HG03342 (cell line): ENCODE results near the gene WNT2B.

Experiments
- ATAC-seq: cut with Tn5 transposase; IDR thresholded peaks from one replicate; pipeline ENCODE4 v1.9.1; 2021; ENCODE audit warnings: mild to moderate bottlenecking, moderate library complexity; ENCODE audit not compliant: unreplicated experiment

The WNT2B gene

GRCh38 chr1:112524986-112525385, 16.2 kb downstream of the WNT2B start:
- ATAC-seq, result no peak

DNA sequence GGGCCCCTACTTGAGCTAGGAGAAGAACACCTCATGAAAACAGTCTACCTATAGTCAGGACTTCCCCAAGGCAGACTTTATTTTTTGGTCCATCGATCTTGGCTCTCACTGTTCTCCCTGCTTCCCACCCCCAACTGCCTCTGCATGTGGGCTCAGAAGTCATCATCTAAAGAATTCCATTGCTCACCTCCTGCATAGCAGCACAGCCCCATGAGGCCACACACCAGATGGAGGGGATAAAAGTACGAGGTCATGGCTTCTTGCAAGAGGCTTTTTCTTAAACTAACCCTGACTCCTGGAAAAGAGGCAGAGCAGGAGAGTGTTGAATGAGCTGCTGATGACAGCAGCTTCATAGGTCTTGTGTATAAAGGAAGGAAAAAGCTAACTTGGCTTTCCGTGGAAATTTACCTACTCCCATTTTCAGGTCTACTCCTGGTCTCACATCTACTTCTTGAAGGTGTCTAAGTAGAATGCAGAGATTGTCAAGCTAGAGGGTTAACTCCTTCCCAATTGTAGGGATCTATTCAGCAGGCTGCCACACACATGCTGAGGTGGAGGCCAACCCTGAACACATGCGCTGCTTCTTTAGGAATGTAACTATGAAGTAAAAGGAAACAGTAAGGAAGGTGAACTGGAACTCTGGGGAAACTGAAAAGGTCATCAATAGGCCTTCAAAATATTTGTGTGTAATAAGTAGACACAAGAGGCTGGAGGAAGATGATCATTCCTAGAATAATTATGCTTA, 18.7 kb downstream of the WNT2B start:
- no peak for ATAC-seq

GRCh38 chr1:112528076-112528475, 19.3 kb downstream of the WNT2B start:
- ATAC-seq, result no peak

DNA sequence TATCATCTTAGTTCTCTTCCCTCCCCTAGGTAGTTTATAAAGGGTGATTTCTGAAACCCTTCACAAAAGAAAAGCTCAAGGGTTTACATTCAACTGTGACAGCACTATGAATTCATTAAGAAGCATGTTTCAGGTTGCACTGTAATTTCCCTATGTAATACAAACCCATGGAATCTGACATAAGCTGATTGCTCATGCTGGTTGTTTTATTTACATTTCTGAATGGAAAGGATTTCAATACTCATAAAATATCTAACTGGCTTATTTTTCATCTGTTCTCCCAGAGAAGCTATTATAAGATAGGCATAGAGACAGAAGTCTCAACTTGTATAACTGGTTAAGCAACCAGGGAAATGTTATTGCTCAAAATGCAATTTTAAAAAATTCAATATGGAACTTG, 20.5 kb downstream of the WNT2B start:
- no peak for ATAC-seq

DNA sequence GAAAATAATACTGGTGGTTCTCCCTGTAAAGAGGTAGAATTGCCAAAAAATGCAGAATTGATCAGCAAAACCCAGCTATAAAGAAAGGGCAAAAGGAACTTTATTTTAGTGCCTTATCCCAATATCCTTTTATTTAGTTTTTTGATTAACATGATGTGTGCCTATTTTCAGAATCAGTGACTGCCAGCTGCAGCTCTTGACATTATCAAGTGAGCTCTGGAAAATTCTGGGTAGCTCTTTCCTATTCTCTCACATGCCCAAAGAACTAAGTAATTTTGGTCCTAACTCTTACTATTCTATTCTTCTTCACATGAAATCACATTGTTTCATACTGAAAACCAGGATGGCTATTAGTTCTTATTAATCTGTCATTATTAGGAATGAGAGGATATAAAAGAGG, 22.1 kb downstream of the WNT2B start:
- no peak for ATAC-seq

DNA sequence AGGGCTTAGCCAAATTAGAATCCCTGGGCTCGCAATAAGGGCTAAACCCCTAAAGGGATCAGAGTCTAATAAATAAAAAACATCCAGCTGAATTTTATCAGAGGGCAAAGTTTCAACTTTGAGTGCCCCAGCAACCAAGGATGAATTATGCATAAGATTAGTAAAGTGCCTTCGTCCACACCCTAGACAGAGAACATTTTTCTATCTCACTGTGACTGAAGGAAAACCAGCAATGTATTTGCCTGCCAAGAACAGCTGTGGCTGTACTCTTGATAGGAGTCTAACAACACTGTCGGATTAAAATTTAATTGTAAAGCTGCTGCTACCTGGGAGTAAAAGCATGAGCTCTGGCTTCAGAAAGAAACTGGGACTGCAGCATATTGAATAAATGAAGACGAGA, 23.3 kb downstream of the WNT2B start:
- ATAC-seq, result no peak

DNA sequence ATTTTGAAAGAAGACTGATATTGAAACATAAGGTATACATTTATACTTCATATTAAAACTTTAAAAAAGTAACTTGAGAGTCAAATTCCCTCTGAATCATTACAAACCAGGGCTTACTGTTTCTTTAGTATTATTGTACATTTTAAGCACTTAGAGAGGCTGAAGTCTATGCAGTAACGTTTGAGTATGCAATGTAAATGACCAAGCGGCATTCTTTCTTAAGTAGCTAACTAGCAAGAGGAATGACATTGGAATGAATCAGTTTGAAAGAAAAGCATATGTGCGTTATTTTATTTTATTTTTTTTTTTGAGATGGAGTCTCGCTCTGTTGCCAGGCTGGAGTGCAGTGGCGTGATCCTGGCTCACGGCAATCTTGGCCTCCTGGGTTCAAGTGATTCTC, 24.3 kb downstream of the WNT2B start:
- no peak for ATAC-seq

DNA sequence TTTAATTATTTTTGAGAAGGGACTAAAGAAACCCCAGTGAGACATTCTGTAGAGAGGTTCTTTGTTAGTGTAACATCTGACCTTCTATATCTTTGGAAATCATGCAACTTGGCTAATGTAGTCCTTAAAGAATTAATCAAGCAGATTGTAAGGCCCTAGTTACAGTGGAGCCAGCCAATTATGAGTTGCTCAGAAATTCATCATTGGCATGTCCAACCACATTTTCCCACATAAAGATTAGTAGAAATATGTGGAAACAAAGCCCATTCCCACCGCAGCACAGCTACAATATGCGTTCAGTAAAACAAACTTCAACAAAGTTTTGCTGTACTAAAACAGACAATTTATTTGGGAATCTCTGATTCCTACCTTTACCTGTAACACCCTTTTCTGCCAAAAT, 27.8 kb downstream of the WNT2B start:
- no peak for ATAC-seq

- no peak for ATAC-seq
Observed at GRCh38 chr1:112537456-112537855, 28.7 kb downstream of the WNT2B start.

- ATAC-seq, result no peak
Observed at GRCh38 chr1:112538883-112539282, 30.1 kb downstream of the WNT2B start.

DNA sequence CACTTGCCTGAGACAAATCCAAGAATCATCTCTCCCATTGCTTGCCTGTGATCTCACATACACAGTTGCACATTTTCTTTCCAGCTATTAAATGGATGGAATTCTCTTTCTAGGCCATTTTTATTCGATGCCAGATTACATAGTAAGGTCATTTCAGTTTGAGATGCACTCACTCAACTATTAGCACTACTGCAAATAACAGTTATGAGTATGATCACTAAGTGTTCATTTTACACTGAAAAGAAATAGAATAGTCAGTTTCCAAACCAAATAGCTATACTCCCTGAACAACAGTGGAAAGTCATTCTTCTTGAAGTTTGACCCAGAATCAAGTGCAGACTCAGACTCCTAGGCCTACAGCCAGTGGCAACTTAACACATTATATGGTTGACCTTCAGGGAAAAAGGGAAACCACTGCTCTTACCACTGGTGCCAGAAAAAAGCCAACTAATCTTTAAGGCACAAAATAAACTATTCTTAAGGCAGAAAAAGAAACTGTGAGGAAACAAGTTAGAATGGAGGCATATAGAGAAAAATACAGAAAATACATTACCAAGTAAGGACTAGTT, 31.5 kb downstream of the WNT2B start:
- ATAC-seq, result no peak

DNA sequence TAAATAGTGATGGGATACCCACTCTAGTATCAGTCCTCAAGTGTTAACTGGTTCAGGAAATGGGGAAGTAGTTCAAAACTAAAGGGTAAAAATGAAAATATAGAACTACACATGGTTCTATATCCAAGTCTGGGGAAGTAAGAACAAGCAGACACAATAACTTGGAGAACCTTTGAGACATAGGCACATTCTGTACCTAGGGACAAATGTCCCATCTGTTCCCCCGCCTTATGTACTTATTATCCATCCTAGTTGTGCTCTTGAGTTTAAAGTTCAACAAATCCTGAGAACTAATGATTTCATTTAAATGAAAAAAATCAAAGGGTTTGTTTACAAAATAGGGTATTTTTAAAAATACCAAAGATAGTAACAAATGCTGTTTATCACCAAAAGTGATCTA, 32.5 kb downstream of the WNT2B start:
- no peak for ATAC-seq

DNA sequence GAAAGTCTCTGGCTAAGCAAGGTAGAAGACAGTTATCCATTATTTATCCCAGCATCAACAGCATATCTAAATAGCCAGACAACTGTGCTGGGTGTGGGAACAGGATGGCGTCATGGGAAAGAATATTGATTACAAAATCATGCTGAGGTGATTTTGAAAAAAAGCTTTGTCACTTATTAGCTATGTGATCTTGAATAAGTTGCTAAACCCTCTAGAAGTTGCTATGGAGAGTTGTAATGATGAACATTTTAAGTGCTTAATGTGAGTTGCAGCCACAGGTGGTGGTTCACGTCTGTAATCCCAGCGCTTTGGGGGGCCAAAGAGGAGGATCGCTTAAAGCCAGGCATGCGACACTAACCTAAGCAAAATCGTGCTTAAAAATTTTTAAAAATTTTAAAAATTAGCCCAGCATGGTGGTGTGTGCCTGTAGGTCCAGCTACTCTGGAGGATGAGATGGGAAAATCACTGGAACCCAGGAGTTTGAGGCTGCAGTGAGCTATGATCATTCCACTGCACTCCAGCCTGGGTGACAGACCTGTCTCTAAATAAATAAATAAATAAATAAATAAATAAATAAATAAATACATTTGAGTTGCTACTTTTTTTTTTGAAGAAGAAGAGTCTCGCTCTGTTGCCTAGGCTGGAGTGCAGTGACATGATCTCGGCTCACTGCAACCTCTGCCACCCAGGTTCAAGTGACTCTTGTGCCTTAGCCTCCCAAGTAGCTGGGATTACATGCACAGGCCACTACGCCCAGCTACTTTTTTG, 33.6 kb downstream of the WNT2B start:
- ATAC-seq, result no peak

DNA sequence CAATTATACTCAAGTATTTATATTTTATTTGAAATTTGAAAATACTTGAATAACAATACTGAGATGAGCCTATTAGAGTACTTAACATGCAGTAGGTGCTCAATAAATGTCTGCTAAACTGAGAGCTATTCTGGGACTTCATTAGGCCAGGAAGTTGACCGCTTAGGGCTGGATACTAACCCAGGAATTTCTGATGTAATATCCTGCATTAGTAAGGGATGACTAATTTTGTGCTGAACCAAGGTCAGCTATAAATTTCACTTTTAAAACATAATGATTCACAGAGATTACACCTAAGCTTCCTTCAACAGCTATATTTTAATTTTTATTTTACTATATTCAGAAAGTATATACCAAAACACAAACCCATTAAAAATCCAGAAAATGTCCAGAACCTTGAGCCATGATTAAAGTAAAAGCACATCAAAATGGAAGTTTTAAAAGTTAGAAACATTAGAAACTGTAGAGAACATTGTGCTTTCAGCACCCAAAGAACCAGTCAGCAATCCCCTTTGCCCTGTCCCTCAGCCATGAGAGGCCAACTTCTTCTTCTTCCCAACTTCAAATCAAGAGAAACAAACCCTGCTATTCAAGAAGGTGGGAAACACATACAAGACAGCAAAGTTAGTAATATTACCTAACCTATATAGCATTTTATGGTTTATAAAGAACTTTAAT, 35.4 kb downstream of the WNT2B start:
- ATAC-seq, result no peak

GRCh38 chr1:112544751-112545150, 36.0 kb downstream of the WNT2B start:
- ATAC-seq, result no peak

- no peak for ATAC-seq
Observed at GRCh38 chr1:112546076-112546475, 37.3 kb downstream of the WNT2B start.

DNA sequence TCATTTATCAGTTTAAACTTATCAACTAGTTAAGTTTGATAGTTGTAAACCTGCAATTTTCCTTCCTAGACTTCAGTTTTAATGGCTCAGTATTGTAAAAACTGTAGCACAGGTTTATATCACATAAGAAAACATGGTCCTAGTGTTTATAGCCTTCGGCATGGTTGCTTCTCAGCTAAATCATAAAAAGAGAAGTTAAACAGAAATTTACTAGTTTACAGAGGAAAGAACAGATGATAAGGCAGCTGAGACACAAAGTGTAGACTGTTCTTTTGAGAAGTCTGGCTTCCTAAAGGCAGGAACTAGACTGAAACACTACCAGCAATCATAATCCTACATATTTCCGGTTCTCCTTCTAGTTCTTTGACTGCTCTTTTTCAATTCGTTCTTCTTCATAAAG, 39.8 kb downstream of the WNT2B start:
- no peak for ATAC-seq

DNA sequence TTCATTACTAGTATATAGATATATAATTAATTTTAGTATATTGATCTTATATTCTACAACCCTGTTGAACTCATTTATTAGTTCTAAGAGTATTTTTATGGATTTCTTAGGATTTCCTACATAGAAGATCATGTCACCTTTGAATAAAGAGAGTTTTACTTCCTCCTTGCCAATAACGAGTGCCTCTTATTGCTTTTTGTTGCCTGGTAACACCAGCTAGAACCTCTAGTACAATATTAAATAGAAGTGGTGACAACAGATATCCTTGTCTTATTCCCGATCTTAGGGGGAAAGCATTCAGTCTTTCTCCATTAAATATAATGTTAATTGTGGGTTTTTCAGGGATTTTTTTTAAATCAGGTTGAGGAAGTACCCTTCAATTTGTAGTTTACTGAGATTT, 40.8 kb downstream of the WNT2B start:
- no peak for ATAC-seq

DNA sequence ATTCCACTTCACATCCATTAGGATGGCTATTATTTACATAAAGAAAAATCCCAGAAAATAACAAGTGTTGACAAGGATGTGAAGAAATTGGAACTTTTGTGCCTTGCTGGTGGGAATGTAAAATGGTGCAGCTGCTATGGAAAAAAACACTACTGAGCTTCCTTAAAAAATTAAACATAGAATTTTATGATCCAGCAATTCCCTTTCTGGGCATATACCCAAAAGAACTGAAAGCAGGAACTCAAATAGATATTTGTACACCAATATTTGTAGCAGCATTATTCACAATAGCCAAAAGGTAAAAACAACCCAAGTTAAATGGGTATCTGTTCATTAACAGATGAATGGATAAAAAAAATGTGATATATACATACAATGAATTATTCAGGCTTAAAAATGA, 45.6 kb downstream of the WNT2B start:
- ATAC-seq, result no peak

- ATAC-seq, result no peak
Observed at GRCh38 chr1:112557385-112557784, 48.6 kb downstream of the WNT2B start.

- no peak for ATAC-seq
Observed at GRCh38 chr1:112558634-112559033, 49.9 kb downstream of the WNT2B start.

GRCh38 chr1:112563341-112563740, 54.6 kb downstream of the WNT2B start:
- ATAC-seq, result no peak
